Measurements from ENCODE around the gene MFSD2A. TPM values are rescaled to one million over a fixed set of nuclear protein-coding genes. Genes with fewer than 3 reads are reported as not detected.

The MFSD2A gene
- total and polyA plus RNA-seq, 3 donors from 2014 or later: 122 to 201 (median 185) TPM

DNA sequence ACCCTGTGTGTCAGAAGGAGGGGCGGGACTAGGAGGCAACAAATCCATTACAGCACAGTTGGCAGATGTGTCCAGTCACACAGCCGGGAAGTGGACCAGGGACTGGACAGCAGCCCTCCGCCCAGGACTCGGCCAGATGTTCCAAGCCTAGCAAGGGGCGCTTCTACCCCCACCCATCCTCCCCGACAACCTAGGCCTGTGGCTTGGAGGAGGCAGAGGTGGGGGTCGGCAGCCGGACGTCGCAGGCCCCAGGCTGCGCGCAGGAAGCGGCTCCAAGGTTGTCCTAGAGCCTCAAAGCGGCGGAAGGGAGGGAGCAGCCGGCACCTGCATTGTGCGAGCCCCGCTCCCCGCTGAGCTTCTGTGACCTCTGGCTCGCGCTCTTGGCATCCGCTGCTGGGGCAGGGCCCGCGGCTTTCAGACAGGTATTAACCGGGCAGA lies 32.7 kb upstream of the MFSD2A start:
- no peak for DNase-seq
- intact Hi-C loops (cut with DNase I; ENCODE audit: low total_unique reads): no loop called here
- 13 to 23% methylated on average over 4 to 25 of the region's 25 CpGs for WGBS, 2 donors

DNA sequence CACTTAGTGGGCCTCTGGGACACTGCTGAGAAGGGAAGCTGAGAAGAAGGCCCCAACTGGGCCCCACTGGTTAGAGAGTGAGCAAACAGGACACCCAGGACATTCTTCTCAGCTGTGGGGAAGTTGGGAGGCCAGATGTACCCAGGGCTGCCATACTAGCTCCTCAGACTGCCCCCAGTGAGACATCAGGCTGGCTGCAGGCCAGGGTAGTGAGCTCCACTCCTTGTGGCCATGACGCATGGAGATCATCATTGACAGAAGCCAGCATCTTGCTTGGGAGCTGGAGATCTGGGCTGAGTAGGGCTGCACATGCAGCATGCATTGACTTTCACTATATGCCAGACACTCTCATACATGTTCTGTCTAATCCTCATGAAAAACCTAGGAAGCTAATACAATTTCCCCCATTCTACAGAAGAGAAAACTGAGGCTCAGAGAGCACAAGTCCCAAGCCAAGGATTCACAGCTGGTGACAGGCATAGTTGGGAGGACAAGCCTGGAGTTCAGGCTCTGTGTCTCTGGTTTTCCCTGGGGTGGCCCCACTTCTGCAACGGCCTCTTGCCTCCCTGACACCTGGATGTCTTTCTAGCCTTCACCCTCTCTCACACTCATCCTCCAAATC lies 29.1 kb upstream of the MFSD2A start:
- no peaks in the 10 kb centered on the region for H3K27me3 ChIP-seq
- TF ChIP-seq, protein P1, sequence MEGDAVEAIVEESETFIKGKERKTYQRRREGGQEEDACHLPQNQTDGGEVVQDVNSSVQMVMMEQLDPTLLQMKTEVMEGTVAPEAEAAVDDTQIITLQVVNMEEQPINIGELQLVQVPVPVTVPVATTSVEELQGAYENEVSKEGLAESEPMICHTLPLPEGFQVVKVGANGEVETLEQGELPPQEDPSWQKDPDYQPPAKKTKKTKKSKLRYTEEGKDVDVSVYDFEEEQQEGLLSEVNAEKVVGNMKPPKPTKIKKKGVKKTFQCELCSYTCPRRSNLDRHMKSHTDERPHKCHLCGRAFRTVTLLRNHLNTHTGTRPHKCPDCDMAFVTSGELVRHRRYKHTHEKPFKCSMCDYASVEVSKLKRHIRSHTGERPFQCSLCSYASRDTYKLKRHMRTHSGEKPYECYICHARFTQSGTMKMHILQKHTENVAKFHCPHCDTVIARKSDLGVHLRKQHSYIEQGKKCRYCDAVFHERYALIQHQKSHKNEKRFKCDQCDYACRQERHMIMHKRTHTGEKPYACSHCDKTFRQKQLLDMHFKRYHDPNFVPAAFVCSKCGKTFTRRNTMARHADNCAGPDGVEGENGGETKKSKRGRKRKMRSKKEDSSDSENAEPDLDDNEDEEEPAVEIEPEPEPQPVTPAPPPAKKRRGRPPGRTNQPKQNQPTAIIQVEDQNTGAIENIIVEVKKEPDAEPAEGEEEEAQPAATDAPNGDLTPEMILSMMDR (IDR thresholded peaks at IDR 0.05): no peak
- TF ChIP-seq POLR2A (IDR thresholded peaks at IDR 0.05): no peak
- intact Hi-C loops (cut with DNase I; ENCODE audit: low total_unique reads): no loop called here

More for the DNA sequence above, 32.7 kb upstream of the MFSD2A start:
- TF ChIP-seq, protein P1 (IDR thresholded peaks at IDR 0.05): no peak
- TF ChIP-seq POLR2A (IDR thresholded peaks at IDR 0.05): no peak
- Histone ChIP-seq H3K4me1 (no peaks in the 10 kb centered on the region), H3K27ac (no peak overlapping the region), H3K4me3 (no peak overlapping the region), H3K36me3 (ENCODE audit: low read depth, missing control alignments) (no peaks in the 10 kb centered on the region), H3K9me3 (no peaks in the 10 kb centered on the region), H3K27me3 (no peaks in the 10 kb centered on the region)

DNA sequence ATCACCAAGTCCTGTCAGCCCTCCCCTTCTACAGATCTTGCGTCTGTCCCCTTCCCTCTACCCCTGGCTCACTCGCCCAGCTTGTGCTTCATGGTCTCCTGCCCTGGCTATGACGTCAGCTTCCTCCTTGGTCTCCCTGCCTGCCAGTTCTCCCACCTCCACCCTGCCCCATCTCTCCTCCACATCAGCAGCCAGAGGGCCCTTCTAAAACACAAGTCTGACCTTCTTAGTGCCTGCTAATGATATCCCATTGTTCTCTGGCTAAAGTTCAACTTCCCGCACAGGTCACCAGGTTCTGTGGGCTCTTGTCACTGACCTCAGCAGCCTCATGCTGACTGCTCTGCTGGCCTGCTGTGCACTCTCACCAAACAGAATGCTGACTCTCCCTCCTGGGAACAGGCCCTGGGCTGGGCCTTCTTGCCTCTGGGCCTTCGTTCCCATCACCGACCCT lies 28.6 kb upstream of the MFSD2A start:
- intact Hi-C loops (cut with DNase I; ENCODE audit: low total_unique reads): no loop called here
- Histone ChIP-seq H3K4me1 (no peaks in the 10 kb centered on the region), H3K9me3 (no peaks in the 10 kb centered on the region), H3K27me3 (no peaks in the 10 kb centered on the region), H3K27ac (no peak overlapping the region), H3K4me3 (no peak overlapping the region), H3K36me3 (ENCODE audit: low read depth, missing control alignments) (no peaks in the 10 kb centered on the region)
- whole genome bisulfite sequencing, 2 donors: 52 to 74% methylated on average over 6 of the region's 6 CpGs
- no peak for DNase-seq
- TF ChIP-seq, protein P1 (IDR thresholded peaks at IDR 0.05): no peak
- no peak for TF ChIP-seq POLR2A (IDR thresholded peaks at IDR 0.05)

More for the DNA sequence above, 29.1 kb upstream of the MFSD2A start:
- Histone ChIP-seq H3K4me3 (no peak overlapping the region), H3K36me3 (ENCODE audit: low read depth, missing control alignments) (no peaks in the 10 kb centered on the region), H3K9me3 (no peaks in the 10 kb centered on the region), H3K27ac (no peak overlapping the region), H3K4me1 (no peaks in the 10 kb centered on the region)
- no peak for DNase-seq
- WGBS, 2 donors: 78 to 94% methylated on average over 2 of the region's 2 CpGs

DNA sequence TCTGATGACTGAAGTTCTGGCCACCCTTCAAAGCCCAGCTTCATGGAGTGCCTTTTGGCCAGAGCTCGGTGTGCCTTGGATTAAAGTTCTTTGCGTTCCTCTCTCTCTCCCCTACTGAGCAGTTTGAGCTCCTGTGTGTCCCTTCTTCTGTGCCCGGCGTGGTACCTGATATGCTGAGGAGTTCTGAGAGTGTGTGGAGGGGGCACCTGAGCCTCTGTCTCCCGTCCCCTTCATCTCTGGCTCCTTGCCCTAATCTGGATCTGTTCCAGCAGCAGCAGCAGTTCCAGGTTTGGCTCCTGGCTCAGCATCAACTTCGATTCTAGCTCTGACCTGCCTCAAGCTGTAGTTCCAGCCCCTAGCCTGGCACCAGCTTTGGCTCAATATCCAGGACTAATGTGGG lies 28.1 kb upstream of the MFSD2A start:
- no peak for DNase-seq
- no peak overlapping the region for H3K27ac ChIP-seq

More for the DNA sequence above, 28.1 kb upstream of the MFSD2A start:
- Histone ChIP-seq H3K36me3 (ENCODE audit: low read depth, missing control alignments) (no peaks in the 10 kb centered on the region), H3K27me3 (no peaks in the 10 kb centered on the region), H3K4me1 (no peaks in the 10 kb centered on the region), H3K9me3 (no peaks in the 10 kb centered on the region), H3K4me3 (no peak overlapping the region)
- 29 to 58% methylated on average over 6 of the region's 6 CpGs for WGBS, 2 donors
- TF ChIP-seq POLR2A (IDR thresholded peaks at IDR 0.05): no peak
- TF ChIP-seq, protein P1 (IDR thresholded peaks at IDR 0.05): no peak
- intact Hi-C loops (cut with DNase I; ENCODE audit: low total_unique reads): no loop called here

Data from testis (tissue), 3 donors.